Esophagus muscularis mucosa (tissue), 4 donors: ENCODE results near the gene CGB1. TPM values are rescaled to one million over a fixed set of nuclear protein-coding genes. Genes with fewer than 3 reads are reported as not detected.
A peak's percentile ranks its signal among the peaks of the same experiment; 100 is the strongest.
"Not testable (repeated sequence)": the region's sequence is repeated elsewhere in the genome, so short reads cannot be mapped to it uniquely, and the experiment has no call there.

Experiments used
- DNase-seq: peaks from one replicate; pipeline ENCODE4 v3.0.0-alpha.2; 2017; ENCODE audit errors: extremely low spot score
- H3K27ac ChIP-seq, 4 donors: fragments of 200-600 bp; sonication (generic); replicated peaks in 1 of 4; 1 replicate in 3 of 4; 2 replicates in 1 of 4; pipeline ENCODE4 v1.5.1; 2016 to 2019; ENCODE audit warnings: mild to moderate bottlenecking in 1 of 4
- H3K27me3 ChIP-seq, 4 donors: fragments of 200-600 bp; sonication (generic); one replicate each; pipeline versions ENCODE4 v1.5.1 to v1.6.0; 2016 to 2019
- H3K36me3 ChIP-seq, 4 donors: fragments of 200-600 bp; sonication (generic); one replicate each; pipeline ENCODE4 v1.5.1; 2016 to 2019
- H3K4me1 ChIP-seq, 4 donors: fragments of 200-600 bp; sonication (generic); one replicate each; pipeline ENCODE4 v1.5.1; 2016 to 2019
- H3K4me3 ChIP-seq, 4 donors: fragments of 200-600 bp; sonication (generic); 1 replicate in 2 of 4; 2 replicates in 2 of 4; pipeline ENCODE4 v1.5.1; 2016 to 2019; ENCODE audit warnings: mild to moderate bottlenecking in 4 of 4, moderate library complexity in 1 of 4
- H3K9me3 ChIP-seq, 4 donors: fragments of 200-600 bp; sonication (generic); 1 replicate in 3 of 4; 2 replicates in 1 of 4; pipeline ENCODE4 v1.5.1; 2016 to 2019
- CTCF ChIP-seq, 3 experiments: fragments of 200-600 bp in 2 of 3; fragments of 450-650 bp in 1 of 3; sonication (generic) in 2 of 3; IDR thresholded peaks; one replicate each; pipeline ENCODE4 v1.5.1; 2017 to 2019; ENCODE audit warnings: antibody characterized with exemption in 3 of 3, mild to moderate bottlenecking in 2 of 3, moderate library complexity in 1 of 3
- EP300 ChIP-seq: sonication (generic); formaldehyde crosslinking; IDR thresholded peaks from one replicate; pipeline ENCODE4 v1.6.1; 2017; ENCODE audit warnings: antibody characterized with exemption
- POLR2A ChIP-seq: fragments of 450-650 bp; IDR thresholded peaks from one replicate; pipeline ENCODE4 v1.6.1; 2017; ENCODE audit warnings: antibody characterized with exemption, moderate library complexity, mild to moderate bottlenecking, low read depth
- POLR2AphosphoS5 ChIP-seq, 2 donors: sonication (generic); formaldehyde crosslinking; IDR thresholded peaks; one replicate each; pipeline ENCODE4 v1.6.1; 2017; ENCODE audit warnings: antibody characterized with exemption in 2 of 2
- WGBS: methylation state at CpG from one replicate; pipeline ENCODE4 v1.1.5; 2018; 5-methylcytosine and 5-hydroxymethylcytosine counted together
- intact Hi-C: fragments of 100-400 bp; cut with DNase I; formaldehyde crosslinking; loops from one replicate; pipeline ENCODE4 v1.15.1; 2023
- total RNA-seq, 4 donors: library from RNA; depleted of rRNA; stranded (reverse); fragments of >200 nt; gene quantifications; one replicate each; pipeline versions ENCODE4 v1.1.0 to v1.2.1, GENCODE V29; 2016

The CGB1 gene
- total RNA-seq, 4 donors from 2014 or later = not detected

GRCh38 chr19:49061000-49061399 is 24.3 kb upstream of the CGB1 start:
- Histone ChIP-seq H3K27ac (no peak overlapping the region), H3K4me3 (no peak overlapping the region), H3K36me3 (no peaks in the 10 kb centered on the region), H3K27me3 (peaks cover 0 to 83% (median 25%) of the 10 kb centered on the region in 4 donors), H3K4me1 (peaks cover 24 to 37% (median 33%) of the 10 kb centered on the region in 4 donors), H3K9me3 (no peaks in the 10 kb centered on the region)
- no peak for DNase-seq
- intact Hi-C loops = no loop called here
- TF ChIP-seq CTCF (IDR thresholded peaks at IDR 0.05) = no peak
- no peak for TF ChIP-seq POLR2A
- TF ChIP-seq EP300 = no peak
- 90% methylated on average over 2 of the region's 2 CpGs for WGBS

- 50% methylated on average over 9 of the region's 9 CpGs for WGBS
- no peak overlapping the region for H3K4me3 ChIP-seq
- TF ChIP-seq EP300 (no peak), POLR2AphosphoS5 (IDR thresholded peaks at IDR 0.05) (no peak), POLR2A (no peak), CTCF (IDR thresholded peaks at IDR 0.05) (no peak)
- no peaks in the 10 kb centered on the region for H3K36me3 ChIP-seq
- H3K27me3 ChIP-seq = peaks cover 0 to 64% (median 9%) of the 10 kb centered on the region in 4 donors
- DNase-seq = no peak
- intact Hi-C loops = no loop called here
- H3K27ac ChIP-seq = no peak overlapping the region
- no peaks in the 10 kb centered on the region for H3K9me3 ChIP-seq
- H3K4me1 ChIP-seq = peaks cover 16 to 27% (median 25%) of the 10 kb centered on the region in 4 donors
These were observed 22.4 kb upstream of the CGB1 start for GRCh38 chr19:49059053-49059452.

- Histone ChIP-seq H3K36me3 (no peaks in the 10 kb centered on the region), H3K4me1 (peaks cover 16 to 27% (median 25%) of the 10 kb centered on the region in 4 donors), H3K4me3 (no peak overlapping the region), H3K27me3 (peaks cover 0 to 59% (median 9%) of the 10 kb centered on the region in 4 donors), H3K9me3 (no peaks in the 10 kb centered on the region), H3K27ac (no peak overlapping the region)
- TF ChIP-seq POLR2A (no peak), EP300 (no peak)
- WGBS = 58% methylated on average over 7 of the region's 10 CpGs
- no peak for DNase-seq
- intact Hi-C loops = no loop called here
These were observed 21.9 kb upstream of the CGB1 start for GRCh38 chr19:49058562-49058961.

GRCh38 chr19:49057636-49058234 is 21.0 kb upstream of the CGB1 start, which contains the start of gene CGB7:
TSS of gene CGB7 (minus strand) at chr19:49057749. CDS start at chr19:49055375, 2,374 bp downstream.
- TF ChIP-seq POLR2A (no peak), CTCF (IDR thresholded peaks at IDR 0.05) (no peak), EP300 (no peak), POLR2AphosphoS5 (IDR thresholded peaks at IDR 0.05) (no peak)
- intact Hi-C loops = no loop called here
- peak within 1 kb of the TSS; percentile 53 to 63 (median 60) for H3K4me3 ChIP-seq
- no peak for DNase-seq
- no peak within 1 kb of the TSS for H3K27ac ChIP-seq
- WGBS = 5% methylated on average over 17 of the region's 38 CpGs
- no peaks in the 10 kb centered on the region for H3K9me3 ChIP-seq
- peaks cover 0 to 50% (median 9%) of the 10 kb centered on the region in 4 donors for H3K27me3 ChIP-seq
- H3K36me3 ChIP-seq = no peaks in the 10 kb centered on the region
- H3K4me1 ChIP-seq = peaks cover 16 to 27% (median 25%) of the 10 kb centered on the region in 4 donors

GRCh38 chr19:49056902-49057596 is 20.4 kb upstream of the CGB1 start:
- H3K36me3 ChIP-seq, intact Hi-C loops, H3K9me3 ChIP-seq, H3K27ac ChIP-seq, DNase-seq: not testable (repeated sequence)
- 7% methylated on average over 19 of the region's 34 CpGs for WGBS
- Histone ChIP-seq H3K4me1 (peaks cover 16 to 27% (median 25%) of the 10 kb centered on the region in 4 donors), H3K4me3 (peak overlapping the region; percentile 53 to 63 (median 60)), H3K27me3 (peaks cover 0 to 44% (median 9%) of the 10 kb centered on the region in 4 donors)
